GM12864 (cell line): ENCODE measurements around the gene RANBP3.

Source experiments
- DNase-seq: peaks from one replicate; pipeline ENCODE4 v3.0.0-alpha.2; 2011; ENCODE audit warnings: low read depth
- H3K4me3 ChIP-seq: 2 replicates; pipeline ENCODE4 v1.5.1; 2011; ENCODE audit warnings: mild to moderate bottlenecking, low read depth, low read length, control low read depth
- TF ChIP-seq, protein P1 (sequence below): IDR thresholded peaks from 2 replicates; pipeline ENCODE4 v1.5.1; 2011; ENCODE audit warnings: low read depth, mild to moderate bottlenecking, moderate library complexity, low read length, control low read depth, inconsistent platforms; ENCODE audit errors: missing control alignments

Gene RANBP3

DNA sequence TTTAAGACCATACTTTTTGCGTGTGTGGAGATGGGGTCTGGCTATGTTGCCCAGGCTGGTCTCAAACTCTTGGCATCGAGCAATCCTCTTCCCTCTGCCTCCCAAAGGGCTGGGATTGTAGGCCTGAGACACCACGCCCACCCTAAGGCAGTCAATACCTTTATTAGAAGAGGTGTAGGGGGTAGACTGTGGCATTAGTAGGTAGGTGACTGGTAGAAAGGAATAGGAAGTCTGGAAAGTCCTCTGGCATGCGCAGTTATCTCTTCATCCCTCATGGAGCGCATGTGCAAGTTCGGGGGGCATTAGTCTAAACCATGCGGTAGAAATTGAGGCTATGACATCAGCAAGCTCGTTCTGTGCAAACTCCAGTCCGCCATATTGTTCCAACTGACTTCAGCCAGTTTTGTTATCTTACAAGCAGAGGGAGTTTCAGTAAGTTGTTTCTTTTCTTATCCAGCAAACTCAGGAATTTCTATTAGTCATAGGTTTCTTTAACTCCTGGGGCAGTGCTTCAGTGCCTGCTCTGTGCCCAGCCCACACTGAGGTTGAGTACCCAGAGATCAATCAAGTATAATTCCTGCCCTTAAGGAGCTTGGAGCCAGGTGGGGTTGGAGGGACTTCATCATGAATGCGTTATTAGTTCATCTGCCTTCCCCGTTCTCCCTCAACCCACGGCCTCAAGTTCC, 7.3 kb upstream of the RANBP3 start:
- TF ChIP-seq, protein P1, sequence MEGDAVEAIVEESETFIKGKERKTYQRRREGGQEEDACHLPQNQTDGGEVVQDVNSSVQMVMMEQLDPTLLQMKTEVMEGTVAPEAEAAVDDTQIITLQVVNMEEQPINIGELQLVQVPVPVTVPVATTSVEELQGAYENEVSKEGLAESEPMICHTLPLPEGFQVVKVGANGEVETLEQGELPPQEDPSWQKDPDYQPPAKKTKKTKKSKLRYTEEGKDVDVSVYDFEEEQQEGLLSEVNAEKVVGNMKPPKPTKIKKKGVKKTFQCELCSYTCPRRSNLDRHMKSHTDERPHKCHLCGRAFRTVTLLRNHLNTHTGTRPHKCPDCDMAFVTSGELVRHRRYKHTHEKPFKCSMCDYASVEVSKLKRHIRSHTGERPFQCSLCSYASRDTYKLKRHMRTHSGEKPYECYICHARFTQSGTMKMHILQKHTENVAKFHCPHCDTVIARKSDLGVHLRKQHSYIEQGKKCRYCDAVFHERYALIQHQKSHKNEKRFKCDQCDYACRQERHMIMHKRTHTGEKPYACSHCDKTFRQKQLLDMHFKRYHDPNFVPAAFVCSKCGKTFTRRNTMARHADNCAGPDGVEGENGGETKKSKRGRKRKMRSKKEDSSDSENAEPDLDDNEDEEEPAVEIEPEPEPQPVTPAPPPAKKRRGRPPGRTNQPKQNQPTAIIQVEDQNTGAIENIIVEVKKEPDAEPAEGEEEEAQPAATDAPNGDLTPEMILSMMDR, result no peak
- no peak for DNase-seq

DNA sequence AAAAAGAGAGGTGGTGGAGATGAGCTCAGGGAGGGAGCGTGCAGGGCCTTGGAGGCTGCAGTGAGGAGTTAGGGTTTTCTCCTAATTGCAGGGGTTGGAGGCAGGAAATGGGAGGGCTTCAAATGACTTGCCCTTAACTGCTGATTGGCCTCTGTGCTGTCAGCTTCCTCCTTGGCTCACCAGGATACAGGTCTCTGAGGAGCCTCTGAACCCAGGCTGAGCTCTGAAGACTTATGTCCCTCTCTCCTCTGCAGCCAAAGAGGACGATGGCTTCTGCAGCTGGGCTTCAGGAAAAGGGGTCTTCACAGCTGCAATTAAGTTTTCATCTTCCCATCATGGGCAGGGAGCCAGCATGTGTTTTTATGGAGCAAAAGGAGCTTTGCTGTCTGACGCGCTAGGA, 6.7 kb upstream of the RANBP3 start:
- TF ChIP-seq, protein P1, result no peak
- H3K4me3 ChIP-seq, result no peak overlapping the region
- DNase-seq, result no peak

More for the DNA sequence above, 7.3 kb upstream of the RANBP3 start:
- H3K4me3 ChIP-seq, result no peak overlapping the region

DNA sequence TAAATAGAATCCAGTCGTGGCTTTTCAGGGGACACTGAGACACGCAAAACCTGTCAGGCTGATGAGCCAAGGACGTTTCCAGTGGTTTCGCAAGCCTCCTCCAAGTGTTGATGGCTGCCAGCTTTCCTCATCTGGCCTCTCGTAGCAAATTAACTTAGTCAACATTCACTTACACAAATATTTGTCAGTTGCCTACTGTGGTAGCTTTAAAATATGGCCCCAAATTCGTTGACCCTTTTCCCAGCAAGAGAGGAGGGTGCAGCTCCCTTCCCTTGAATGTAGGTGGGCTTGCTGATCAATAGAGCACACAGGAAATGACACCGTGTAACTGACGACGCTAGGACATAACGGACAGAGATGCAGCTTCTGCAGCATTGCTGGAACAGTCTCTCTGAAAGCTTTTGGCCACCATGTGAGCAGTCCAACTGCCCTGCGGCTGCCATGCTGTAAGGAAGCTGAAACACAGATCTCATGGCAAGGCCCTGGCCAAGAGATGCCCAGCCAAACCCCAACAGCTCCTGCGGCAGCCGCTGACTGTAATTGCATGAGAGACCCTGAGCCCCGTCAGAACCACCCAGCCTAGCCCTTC, 5.5 kb upstream of the RANBP3 start:
- TF ChIP-seq, protein P1, result no peak
- H3K4me3 ChIP-seq, result no peak overlapping the region
- DNase-seq, result no peak

DNA sequence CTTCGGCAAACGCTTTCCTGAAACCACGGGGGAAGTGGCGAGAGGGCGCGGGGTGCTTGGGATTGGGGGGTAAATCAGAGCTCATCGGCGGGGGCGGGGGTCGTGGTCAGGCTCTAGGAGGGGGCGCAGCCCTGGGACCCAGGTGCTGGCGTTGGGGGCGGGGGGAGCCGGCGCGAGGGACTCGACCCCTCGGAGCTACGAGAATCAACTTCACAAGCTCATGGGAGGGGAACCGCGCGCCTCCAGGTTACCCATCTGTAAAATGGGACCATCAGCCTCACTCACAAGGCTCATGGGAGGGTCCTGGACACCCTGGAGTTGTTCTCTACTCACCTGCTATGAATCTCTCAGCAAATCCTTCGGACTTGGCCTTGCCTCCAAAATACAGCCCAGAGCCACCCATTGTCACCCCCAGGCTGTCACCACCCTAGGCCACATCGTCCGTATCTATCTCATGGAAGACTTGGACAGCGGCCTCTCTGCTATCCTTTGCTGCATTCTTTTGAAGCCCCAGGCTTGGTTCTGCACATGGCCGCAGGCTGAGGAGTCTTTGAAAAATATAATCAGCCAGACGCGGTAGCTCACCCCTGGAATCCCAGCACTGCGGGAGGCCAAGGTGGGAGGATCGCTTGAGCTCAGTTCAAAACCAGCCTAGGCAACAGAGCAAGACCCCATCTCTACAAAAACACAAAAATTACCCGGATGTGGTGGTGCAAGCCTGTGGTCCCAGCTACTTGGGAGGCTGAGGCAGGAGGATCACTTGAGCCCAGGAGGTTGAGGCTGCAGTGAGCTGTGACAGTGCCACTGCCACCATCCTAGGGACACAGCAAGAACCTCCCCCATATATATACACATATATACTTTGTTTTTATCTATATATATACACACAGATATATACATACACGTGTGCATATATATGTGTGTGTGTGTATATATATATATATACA, 939 bp upstream of the RANBP3 start:
- no peak for DNase-seq
- TF ChIP-seq, protein P1, result no peak
- H3K4me3 ChIP-seq, result peak overlapping the region; percentile 80

DNA sequence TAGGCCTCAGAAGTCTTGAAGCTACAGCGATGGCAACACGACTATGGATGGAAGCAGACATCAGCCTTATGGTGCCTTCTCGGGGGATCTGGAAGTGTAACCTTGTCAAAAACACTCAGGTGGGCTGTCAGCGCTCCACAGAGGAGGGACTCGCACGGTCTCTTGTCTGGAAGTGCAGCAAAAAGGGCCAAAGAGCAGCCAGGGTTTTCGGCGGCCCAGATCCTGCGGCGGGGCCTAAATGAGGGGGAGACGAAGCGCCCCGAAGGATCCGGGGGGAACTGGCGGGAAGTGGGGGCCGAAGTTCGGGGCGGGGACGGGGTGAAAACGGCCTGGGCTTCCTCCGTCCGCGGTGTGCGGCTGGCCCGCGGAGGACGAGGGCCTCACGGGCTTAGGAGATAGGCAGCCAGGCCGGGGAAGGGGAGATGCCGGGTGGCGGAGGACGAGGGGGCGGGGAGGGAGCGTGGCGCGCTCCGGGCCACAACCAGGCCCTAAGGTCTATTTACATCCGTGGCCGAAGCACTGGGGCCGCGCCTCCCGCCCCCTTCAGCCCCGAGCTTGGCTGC, 637 bp downstream of the RANBP3 start:
- peak overlapping the region; percentile 88 for H3K4me3 ChIP-seq
- TF ChIP-seq, protein P1, result no peak
- DNase-seq, result no peak

DNA sequence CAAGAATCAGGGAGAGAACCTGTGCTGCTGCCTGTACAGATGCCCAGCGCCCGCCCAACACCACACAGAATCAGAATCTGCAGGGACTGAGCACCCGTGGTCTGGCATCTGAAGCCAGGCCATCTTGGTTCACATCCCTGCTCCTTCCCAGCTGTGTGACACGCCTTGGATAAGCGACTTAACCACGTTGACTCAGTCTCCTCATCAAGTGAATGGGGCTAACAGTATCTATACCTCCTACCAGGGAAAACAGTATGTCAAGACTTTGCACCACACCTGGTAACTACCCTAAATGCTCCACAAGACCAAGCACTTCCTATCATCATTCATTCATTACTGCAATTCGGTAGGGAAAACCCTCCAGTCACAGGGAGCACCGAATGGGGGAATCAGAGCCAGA, 1.2 kb downstream of the RANBP3 start:
- TF ChIP-seq, protein P1, result no peak
- no peak for DNase-seq
- H3K4me3 ChIP-seq, result peak overlapping the region; percentile 88
